Psoas muscle (tissue), 8 donors: ENCODE results near the gene TGFBRAP1. TPM values are rescaled to one million over a fixed set of nuclear protein-coding genes. Genes with fewer than 3 reads are reported as not detected.

ENCODE experiments used
- ATAC-seq, 4 donors: fragments of 200-7000 bp; cut with Tn5 transposase; one replicate each; pipeline ENCODE4 v1.9.1; 2020; ENCODE audit warnings: moderate library complexity in 3 of 4, mild to moderate bottlenecking in 2 of 4
- DNase-seq, 2 donors: peaks; one replicate each; pipeline ENCODE4 v3.0.0-alpha.2; 2020
- H3K27ac ChIP-seq: fragments of 200-600 bp; one replicate; pipeline ENCODE4 v1.8.0; 2022
- H3K27me3 ChIP-seq, 3 donors: fragments of 200-600 bp in 1 of 3; one replicate each; pipeline versions ENCODE4 v1.6.1 to v1.8.0; 2013 to 2022; ENCODE audit warnings: low read length in 2 of 3, mild to moderate bottlenecking in 2 of 3, moderate library complexity in 1 of 3; ENCODE audit not compliant: insufficient read depth in 3 of 3
- H3K36me3 ChIP-seq, 2 donors: fragments of 200-600 bp in 1 of 2; one replicate each; pipeline versions ENCODE4 v1.6.1 to v1.8.0; 2013 to 2022; ENCODE audit warnings: low read depth in 1 of 2, mild to moderate bottlenecking in 1 of 2, moderate library complexity in 1 of 2; ENCODE audit not compliant: insufficient read depth in 1 of 2
- H3K4me1 ChIP-seq: fragments of 200-600 bp; one replicate; pipeline ENCODE4 v1.8.0; 2022
- H3K4me3 ChIP-seq: fragments of 200-600 bp; one replicate; pipeline ENCODE4 v1.8.0; 2022; ENCODE audit warnings: mild to moderate bottlenecking
- H3K9me3 ChIP-seq: fragments of 200-600 bp; one replicate; pipeline ENCODE4 v1.8.0; 2022
- CTCF ChIP-seq: fragments of 200-600 bp; IDR thresholded peaks from one replicate; pipeline ENCODE4 v1.8.0; 2022; ENCODE audit warnings: antibody characterized with exemption
- WGBS, 3 donors: extraction: QIAGEN DNeasy Blood & Tissue Kit; methylation state at CpG; one replicate each; pipeline versions ENCODE4 v1.1.6 to v1.1.7; 2013; 5-methylcytosine and 5-hydroxymethylcytosine counted together
- intact Hi-C, 2 donors: fragments of 100-400 bp; cut with DNase I; formaldehyde crosslinking; loops; one replicate each; pipeline versions ENCODE4 v1.11.0 to v1.14.2; 2022
- polyA plus RNA-seq, 3 donors: library from polyadenylated mRNA; stranded (reverse); fragments of 200-250 nt; gene quantifications; one replicate each; pipeline ENCODE4 v1.2.3, GENCODE V29; 2013
- total RNA-seq, 4 donors: library from RNA; stranded (reverse); fragmentation: NEBNext Ultra II Directional in 2 of 4; extraction: Animal tissue kit (Norgen Biotek cat#: 25700) in 2 of 4; gene quantifications; one replicate each; pipeline versions ENCODE4 v1.2.1 to v1.2.4, GENCODE V29; 2021 to 2023
- donor health status: healthy with polysubstance abuse.
- donor health status: DM: no; HTN: no; CAD: no; lungs with moderate emphysema.
- donor health status: Bipolar disorder and iron deficiency.
- donor health status: healthy.
- donor health status: DM: yes; HTN: yes; CAD: no.
- donor health status: DM: no; HTN: no; CAD: no.
- donor health status: DM: no; HTN: no; CAD: no.
- donor health status: DM: yes; HTN: yes; CAD: no.

The TGFBRAP1 gene
- total and polyA plus RNA-seq, 7 donors: 5.4 to 21.4 (median 16.3) TPM

GRCh38 chr2:105288133-105288532 lies 41.4 kb downstream of the TGFBRAP1 start:
- WGBS, 3 donors: 83 to 93% (median 90%) methylated on average over 7 of the region's 7 CpGs
- H3K27ac ChIP-seq: no peak overlapping the region
- DNase-seq (no peak), ATAC-seq (no peak)
- no peaks in the 10 kb centered on the region for H3K9me3 ChIP-seq
- intact Hi-C loops: no loop called here
- no peak for TF ChIP-seq CTCF
- no peaks in the 10 kb centered on the region for H3K27me3 ChIP-seq
- no peaks in the 10 kb centered on the region for H3K4me1 ChIP-seq
- peaks cover 6 to 95% of the 10 kb centered on the region in 2 donors for H3K36me3 ChIP-seq
- H3K4me3 ChIP-seq: no peak overlapping the region

GRCh38 chr2:105287692-105288091 lies 41.8 kb downstream of the TGFBRAP1 start:
- Histone ChIP-seq H3K4me3 (no peak overlapping the region), H3K4me1 (no peaks in the 10 kb centered on the region), H3K27ac (no peak overlapping the region), H3K27me3 (no peaks in the 10 kb centered on the region), H3K36me3 (peaks cover 6 to 93% of the 10 kb centered on the region in 2 donors), H3K9me3 (no peaks in the 10 kb centered on the region)
- WGBS, 3 donors: 56 to 65% (median 61%) methylated on average over 5 of the region's 5 CpGs
- ATAC-seq: peak in 2 of 4 donors; percentile 56 to 58
- peak; percentile 48 for TF ChIP-seq CTCF
- intact Hi-C loops: no loop called here
- peak in 1 of 2 donors; percentile 22 for DNase-seq

GRCh38 chr2:105283532-105283931 lies 46.0 kb downstream of the TGFBRAP1 start:
- Histone ChIP-seq H3K27ac (no peak overlapping the region), H3K9me3 (no peaks in the 10 kb centered on the region), H3K27me3 (no peaks in the 10 kb centered on the region), H3K4me1 (no peaks in the 10 kb centered on the region), H3K36me3 (peaks cover 4 to 83% of the 10 kb centered on the region in 2 donors), H3K4me3 (no peak overlapping the region)
- no peak for ATAC-seq
- 79 to 98% (median 89%) methylated on average over 4 of the region's 4 CpGs for WGBS, 3 donors
- TF ChIP-seq CTCF: no peak
- DNase-seq: no peak
- intact Hi-C loops: no loop called here

DNA sequence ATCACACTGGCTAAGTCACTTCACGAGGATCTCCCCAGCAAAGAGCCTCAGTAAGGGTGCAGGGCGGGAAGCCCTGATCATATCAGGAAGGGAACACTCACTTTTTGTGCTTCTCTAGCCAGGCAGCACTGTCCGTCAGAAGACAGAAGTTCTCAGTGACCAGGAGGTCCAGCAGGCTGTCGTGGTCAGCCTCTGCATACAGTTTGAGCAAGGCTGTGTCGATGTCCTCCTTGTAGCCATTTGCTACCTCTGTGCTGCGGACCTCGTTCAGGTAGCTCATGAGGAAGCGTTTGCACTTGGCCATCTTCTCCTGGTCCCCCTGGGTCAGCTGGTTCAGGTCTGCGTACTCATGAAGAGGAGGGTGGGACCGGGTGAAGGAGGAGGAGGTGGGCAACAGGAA lies 49.3 kb downstream of the TGFBRAP1 start:
- peaks cover 5 to 83% of the 10 kb centered on the region in 2 donors for H3K36me3 ChIP-seq

More for the DNA sequence above, 49.3 kb downstream of the TGFBRAP1 start:
- H3K27ac ChIP-seq: no peak overlapping the region
- no peak for DNase-seq
- H3K9me3 ChIP-seq: no peaks in the 10 kb centered on the region
- 86 to 94% (median 89%) methylated on average over 10 of the region's 10 CpGs for WGBS, 3 donors
- no peak for ATAC-seq
- no peak overlapping the region for H3K4me3 ChIP-seq
- no peaks in the 10 kb centered on the region for H3K27me3 ChIP-seq
- no peak for TF ChIP-seq CTCF
- intact Hi-C loops: no loop called here
- H3K4me1 ChIP-seq: no peaks in the 10 kb centered on the region
